ENCODE measurements around the gene STK31.

- TF ChIP-seq CTCF (IDR thresholded peaks at IDR 0.05), result no peak
- no peak for TF ChIP-seq POLR2A (IDR thresholded peaks at IDR 0.05)
Observed at GRCh38 chr7:23810099-23810498, 100.1 kb downstream of the STK31 start.
